Measurements from ENCODE around the gene RRBP1.

DNA sequence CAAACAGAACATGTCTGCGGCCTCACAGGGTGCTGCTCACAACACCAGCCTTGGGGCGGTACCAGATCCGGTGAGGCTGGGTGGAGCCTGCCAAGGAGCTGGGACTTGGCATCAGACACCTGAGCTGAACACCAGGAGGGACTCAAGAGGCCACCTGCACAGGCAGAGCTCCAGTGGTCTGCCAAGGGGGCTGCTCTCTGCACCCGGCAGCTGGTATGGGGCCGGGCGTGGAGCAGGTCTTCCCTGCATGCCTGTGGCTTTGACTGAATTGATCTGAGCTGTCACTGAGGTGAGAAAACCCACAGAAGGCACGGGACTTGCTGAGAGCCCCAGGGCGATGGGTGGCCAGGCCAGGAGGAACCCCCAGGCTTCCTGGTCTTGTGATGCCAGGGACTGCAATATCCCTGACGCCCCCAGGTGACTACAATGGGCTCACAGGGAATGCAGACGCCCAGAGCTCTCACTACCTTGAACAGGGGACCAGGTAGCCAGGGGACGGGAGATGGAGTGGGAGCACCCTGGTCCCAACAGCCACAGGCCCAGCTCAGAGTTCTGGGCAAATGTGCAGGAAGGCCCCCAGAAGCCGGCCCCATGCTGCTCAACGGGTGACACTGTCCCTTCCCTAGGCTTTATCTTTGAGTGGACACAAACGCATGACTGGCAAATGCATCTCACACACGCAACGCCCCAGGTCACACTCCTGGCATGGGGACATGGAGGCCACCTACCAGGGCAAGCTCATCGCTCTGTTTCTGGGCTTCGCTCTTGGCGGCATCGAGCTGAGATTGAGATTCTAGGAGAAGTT lies 64.0 kb downstream of the RRBP1 start:
- TF ChIP-seq, protein P1, sequence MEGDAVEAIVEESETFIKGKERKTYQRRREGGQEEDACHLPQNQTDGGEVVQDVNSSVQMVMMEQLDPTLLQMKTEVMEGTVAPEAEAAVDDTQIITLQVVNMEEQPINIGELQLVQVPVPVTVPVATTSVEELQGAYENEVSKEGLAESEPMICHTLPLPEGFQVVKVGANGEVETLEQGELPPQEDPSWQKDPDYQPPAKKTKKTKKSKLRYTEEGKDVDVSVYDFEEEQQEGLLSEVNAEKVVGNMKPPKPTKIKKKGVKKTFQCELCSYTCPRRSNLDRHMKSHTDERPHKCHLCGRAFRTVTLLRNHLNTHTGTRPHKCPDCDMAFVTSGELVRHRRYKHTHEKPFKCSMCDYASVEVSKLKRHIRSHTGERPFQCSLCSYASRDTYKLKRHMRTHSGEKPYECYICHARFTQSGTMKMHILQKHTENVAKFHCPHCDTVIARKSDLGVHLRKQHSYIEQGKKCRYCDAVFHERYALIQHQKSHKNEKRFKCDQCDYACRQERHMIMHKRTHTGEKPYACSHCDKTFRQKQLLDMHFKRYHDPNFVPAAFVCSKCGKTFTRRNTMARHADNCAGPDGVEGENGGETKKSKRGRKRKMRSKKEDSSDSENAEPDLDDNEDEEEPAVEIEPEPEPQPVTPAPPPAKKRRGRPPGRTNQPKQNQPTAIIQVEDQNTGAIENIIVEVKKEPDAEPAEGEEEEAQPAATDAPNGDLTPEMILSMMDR (IDR thresholded peaks at IDR 0.05): no peak
- TF ChIP-seq POLR2A (IDR thresholded peaks at IDR 0.05): no peak
